ENCODE results near the gene CAST.
A peak's percentile ranks its signal among the peaks of the same experiment; 100 is the strongest.

Gene CAST

DNA sequence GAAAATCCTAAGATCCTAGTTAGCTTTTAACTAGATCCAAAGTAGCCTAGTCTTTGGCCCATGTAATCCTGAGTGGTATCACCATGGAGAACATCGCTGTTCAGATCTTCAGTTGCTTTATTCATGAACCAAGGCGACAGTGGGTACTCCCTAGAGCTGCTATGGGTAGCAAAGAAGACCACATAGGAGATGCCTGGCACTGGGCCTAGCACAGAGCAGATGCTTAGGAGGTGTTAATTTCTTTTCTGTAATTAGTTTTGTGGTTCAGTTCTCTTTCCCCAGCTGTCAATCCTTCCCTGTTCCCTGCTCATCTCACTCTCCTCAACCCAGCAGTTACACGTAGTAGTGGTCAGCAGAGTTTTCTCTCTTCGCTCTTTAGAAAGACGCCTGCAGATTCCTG lies 9.3 kb downstream of the CAST start:
- no peak for DNase-seq (ENCODE audit: low spot score)

- no peak for DNase-seq (ENCODE audit: low spot score)
These were observed 11.0 kb downstream of the CAST start for GRCh38 chr5:96673127-96673526.

DNA sequence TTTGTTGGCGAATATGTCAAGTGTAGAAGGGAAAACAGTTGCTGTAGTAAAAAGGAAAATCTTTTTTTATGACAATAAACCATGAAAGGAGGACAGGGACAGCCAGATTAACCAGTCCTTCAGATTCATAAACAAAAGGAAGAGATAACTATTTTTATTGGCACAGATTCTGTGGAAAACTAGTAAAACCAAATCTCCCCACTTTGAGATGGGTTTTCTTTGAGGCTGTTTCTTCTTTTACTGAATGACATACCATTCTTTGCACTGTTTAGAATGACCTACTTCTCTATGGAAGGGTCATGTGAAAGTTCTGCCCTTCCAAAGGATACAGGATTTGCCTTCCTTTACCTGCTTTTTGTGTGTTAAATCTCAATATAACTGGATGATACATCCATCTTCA lies 13.7 kb downstream of the CAST start:
- no peak for DNase-seq (ENCODE audit: low spot score)

GRCh38 chr5:96677496-96677895 lies 15.3 kb downstream of the CAST start:
- no peak for DNase-seq (ENCODE audit: low spot score)

DNA sequence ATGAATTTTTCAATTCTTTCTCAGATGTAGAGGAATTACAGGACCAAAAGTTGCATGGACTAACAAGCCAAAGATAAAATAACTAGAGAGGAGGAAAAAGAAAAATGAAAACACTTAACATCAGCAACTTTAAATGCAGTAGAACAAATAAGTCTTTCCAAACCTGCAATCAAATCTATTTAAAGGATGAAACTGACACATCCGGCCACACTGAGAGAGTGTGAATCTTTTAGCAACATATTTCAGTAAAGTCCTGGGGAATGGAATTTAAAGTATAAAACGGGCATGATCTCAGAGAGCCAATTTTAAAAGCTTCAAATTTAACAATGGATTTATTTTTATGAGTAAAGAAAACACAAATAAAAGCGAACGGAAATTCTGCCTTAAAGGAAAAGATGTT lies 17.1 kb downstream of the CAST start:
- no peak for DNase-seq (ENCODE audit: low spot score)

GRCh38 chr5:96680759-96681470 lies 18.7 kb downstream of the CAST start:
- no peak for DNase-seq (ENCODE audit: low spot score)

DNA sequence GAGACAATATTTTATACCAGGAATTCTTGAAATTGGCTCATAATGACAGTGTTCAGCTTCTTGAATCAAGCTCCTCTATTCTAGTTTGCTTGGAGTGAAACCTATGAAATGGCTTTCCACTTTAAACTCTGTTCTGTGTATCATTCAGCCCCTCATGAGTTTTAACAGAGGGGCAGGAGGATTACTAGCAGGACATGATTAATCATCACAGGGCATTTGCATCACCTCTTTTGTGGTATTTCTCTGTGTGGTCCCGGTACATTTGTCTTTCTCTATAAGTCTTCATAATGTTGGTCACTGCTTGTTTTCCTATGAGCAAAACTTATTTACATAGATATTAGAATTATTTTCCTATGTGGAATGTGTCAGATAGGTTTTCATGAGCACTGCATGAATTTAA lies 21.2 kb downstream of the CAST start:
- no peak for DNase-seq (ENCODE audit: low spot score)

DNA sequence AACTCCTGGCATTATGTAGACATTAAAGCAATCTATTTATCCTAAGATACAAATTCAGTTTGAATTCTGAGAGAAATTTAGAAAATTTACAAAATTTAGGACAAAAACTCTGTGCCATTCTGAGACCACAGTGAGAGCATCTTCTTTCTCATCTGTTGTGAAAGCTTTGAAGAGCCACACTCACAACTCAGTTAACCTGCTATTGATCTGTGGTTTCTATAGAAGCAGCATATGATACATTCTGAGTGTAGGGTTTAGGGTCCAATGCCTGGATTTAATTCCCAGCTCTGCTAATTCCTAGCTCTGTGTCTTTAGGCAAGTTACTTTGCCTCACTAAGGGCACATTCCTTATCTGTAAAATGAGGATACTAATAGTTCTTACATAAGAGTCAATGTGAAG lies 21.6 kb downstream of the CAST start:
- DNase-seq (ENCODE audit: low spot score) = no peak

- DNase-seq (ENCODE audit: low spot score) = no peak
These were observed 24.9 kb downstream of the CAST start for GRCh38 chr5:96687080-96687479.

GRCh38 chr5:96687812-96688453 lies 25.8 kb downstream of the CAST start:
- peak; percentile 56 for DNase-seq (ENCODE audit: low spot score)

GRCh38 chr5:96690861-96691260 lies 28.7 kb downstream of the CAST start:
- DNase-seq (ENCODE audit: low spot score) = no peak

DNA sequence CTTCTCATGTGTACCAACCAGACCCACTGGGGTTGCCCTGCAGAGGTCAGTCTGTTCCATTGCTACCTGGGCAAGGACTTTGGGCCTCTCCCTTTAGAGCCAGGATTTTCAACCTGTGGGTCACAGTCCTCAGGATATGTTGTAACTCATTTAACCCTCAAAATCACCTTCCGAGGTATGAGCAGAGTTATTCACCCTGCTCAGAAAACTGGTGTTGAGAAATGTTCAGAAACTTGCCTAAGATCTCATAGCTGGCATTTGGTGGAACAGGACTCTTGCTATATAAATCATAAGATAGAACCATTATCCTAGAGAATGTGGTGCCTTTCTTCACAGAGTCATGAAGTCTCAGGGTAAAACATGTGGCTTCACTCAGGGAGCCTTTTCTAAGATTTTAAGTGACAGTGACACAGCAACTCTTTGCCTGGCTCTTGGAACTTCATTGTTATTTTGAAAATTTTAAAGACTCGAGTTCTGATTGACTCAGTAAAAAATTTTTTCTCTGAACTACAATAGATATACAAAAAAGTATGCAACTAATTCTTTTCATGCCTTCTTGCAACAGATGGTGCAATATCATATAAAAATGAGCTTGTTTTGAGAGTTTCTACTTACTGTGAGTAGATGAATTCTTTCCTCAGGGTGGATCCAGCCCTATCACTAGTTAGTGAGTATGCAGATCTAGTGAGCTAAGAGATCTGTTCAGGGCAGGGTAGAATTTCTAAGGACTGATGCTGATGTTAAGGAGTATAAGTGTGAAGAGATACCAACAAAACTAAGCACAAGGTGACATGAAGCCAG lies 29.5 kb downstream of the CAST start:
- no peak for DNase-seq (ENCODE audit: low spot score)

GRCh38 chr5:96692441-96692840 lies 30.3 kb downstream of the CAST start:
- DNase-seq (ENCODE audit: low spot score) = no peak

GRCh38 chr5:96699186-96699820 lies 37.1 kb downstream of the CAST start:
- DNase-seq (ENCODE audit: low spot score) = peak; percentile 24

DNA sequence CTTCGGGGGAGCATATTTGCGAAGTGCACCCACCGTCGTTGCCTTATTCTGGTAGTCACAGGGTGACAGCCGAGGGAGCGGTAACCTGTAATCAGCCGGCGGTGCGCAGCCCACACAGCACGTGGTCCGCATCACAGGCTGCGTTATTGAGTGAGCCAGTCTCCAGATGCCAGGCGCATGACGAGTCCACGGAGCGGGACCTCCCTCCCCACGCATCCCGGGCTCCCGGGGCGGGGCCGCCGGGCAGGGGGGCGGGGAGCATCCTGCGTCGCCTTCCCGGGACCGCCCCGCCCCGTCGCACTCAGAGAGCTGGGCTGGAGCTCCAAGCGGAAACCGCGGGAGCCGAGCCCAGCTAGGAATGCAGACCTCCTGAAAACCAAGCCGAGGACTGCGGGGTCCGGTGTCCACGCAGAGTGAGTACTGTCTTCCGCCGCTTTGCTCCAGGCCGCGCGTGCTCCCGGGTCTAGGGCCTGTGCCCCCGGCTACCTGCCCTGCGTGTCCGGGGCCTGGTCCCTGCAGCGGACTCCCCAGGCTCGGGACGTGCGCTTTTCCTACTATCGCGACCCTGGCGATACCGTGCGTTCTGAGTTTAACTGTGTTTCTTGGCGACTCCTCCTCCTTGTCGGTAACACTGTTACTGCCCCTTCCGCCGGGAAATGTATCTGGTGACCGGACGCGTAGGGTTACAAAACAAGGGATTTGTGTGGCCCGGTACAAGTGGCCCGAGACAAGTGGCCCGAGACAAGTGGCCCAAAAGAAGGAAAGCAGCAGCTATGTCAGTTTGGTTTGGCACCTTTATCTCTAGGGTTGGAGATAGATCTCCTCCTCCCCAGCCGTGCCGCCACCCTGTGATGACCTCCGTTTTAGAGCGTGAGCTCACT lies 40.6 kb downstream of the CAST start:
- DNase-seq (ENCODE audit: low spot score) = peak; percentile 83

DNA sequence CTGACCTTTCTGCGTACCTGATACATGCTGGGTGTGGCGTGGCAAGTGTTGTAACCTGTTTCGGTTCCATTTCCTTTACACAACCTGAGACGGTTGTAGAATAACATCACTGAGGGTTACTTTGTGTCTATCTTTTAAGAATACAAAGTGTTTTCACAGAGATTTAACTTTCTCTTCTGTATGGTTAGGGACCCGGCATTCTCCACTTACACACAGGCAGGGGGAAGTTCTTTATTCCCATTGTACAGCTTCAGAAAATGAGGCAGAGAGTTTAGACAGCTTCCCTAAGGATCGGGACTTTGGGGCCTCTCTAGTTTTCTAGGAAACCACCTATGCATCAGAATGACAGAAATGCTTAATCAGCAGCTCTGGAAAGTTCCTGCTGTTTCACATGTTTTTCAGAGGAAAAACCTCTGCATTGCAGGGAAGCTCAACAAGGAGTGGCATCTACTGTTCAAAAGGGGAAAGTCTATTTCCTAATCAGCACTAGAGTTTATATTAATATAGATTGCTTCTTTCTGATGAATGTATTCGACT lies 41.3 kb downstream of the CAST start:
- no peak for DNase-seq (ENCODE audit: low spot score)

- DNase-seq (ENCODE audit: low spot score) = peak; percentile 10
These were observed 41.8 kb downstream of the CAST start for GRCh38 chr5:96703995-96704394.

GRCh38 chr5:96706433-96707111 lies 44.4 kb downstream of the CAST start:
- DNase-seq (ENCODE audit: low spot score) = no peak

DNA sequence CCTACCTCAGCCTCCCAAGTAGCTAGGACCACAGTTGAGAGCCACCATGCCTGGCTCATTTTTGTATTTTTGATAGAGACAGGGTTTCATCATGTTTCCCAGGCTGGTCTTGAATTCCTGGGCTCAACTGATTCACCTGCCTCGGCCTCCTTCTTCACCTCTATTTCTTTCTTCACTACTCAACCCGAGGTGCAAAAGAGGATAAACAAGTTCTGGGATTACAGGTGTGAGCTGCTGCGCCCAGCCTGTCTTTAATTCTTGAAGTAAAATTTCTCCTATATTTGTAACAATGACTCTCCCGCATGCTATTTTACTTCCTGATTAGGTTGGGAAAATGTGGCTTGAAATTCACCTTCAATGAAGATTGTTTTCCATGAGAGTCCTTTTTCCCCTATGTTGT lies 46.4 kb downstream of the CAST start:
- DNase-seq (ENCODE audit: low spot score) = no peak

- no peak for DNase-seq (ENCODE audit: low spot score)
These were observed 47.1 kb downstream of the CAST start for GRCh38 chr5:96709152-96709821.
